Stimulated activated CD8-positive, alpha-beta memory T cell treated with anti-CD3 and anti-CD28 coated beads, Interleukin-12 subunit alpha, Interleukin-12 subunit beta, amount 100 ng/mL, for 4 hours (primary cell): Measurements from ENCODE around the gene LRRC8B.
"Not testable (repeated sequence)": the region's sequence is repeated elsewhere in the genome, so short reads cannot be mapped to it uniquely, and the experiment has no call there.

Experiments used
- DNase-seq: peaks from one replicate; pipeline ENCODE4 v3.0.0-alpha.2; 2020; ENCODE audit warnings: low read depth

Gene LRRC8B

DNA sequence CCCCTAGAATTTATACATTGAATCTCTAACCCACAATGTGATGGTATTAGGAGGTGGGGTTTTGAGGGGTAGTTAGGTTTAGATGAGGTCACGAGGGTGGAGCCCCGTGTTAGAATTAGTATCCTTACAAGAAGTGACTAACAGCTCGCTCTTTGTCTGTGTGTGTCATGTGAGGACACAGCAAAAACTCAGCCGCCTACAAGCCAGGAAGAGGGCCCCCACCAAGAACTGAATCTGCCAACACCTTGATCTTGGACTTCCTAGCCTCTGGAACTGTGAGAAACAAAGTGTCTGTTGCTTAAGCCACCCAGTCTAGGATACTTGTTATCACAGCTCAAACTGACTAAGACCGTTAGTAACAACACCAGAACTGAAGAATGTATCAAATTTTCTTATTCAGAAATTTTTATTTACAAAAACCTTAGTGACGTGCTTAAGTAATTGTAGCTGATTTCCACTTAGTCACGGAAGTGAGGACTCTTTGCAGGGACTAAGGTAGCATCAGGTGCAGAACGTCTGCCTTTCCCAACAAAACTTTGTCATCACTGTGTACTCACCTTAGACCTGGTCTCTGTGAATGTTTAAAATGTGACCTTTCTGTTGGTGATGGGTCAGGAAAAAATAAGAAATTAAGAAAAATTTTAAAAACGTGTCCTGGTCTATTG, 83.8 kb downstream of the LRRC8B start:
- peak; percentile 37 for DNase-seq

DNA sequence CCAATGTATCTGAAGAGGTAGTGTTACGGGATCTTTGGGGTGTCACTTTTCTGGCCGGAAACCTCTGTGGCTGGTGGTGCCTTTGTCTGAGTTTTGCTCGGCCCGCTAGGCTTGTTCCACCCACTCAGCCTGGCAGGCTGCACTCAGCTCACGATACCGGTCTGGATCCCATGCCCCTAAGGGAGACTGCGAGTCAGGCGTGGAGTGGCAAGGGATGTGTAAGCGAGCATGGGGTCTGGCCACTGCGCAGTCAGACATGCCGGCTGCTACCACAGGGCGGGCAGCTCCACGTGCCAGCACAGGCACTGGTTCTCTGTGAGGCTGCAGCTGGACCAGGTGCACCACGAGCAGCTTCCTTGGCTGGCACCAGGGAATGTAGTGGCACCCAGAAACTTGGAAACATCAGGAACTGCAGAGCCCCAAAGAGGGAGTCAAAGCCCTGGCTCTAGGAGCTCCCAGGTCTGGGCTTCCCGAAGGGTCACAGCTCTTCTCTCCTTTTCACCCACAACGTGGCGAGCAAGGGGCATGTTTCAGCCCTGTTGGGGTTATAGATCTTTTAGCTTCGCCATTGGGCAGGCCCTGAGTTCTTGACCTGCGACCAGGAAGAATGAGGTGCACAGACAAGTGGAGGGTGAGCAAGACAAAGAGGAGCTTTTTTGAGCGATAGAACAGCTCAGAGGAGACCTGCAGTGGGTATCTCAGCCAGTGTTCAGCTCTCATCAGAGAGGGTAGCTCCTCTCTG, 84.5 kb downstream of the LRRC8B start:
- peak; percentile 36 for DNase-seq

DNA sequence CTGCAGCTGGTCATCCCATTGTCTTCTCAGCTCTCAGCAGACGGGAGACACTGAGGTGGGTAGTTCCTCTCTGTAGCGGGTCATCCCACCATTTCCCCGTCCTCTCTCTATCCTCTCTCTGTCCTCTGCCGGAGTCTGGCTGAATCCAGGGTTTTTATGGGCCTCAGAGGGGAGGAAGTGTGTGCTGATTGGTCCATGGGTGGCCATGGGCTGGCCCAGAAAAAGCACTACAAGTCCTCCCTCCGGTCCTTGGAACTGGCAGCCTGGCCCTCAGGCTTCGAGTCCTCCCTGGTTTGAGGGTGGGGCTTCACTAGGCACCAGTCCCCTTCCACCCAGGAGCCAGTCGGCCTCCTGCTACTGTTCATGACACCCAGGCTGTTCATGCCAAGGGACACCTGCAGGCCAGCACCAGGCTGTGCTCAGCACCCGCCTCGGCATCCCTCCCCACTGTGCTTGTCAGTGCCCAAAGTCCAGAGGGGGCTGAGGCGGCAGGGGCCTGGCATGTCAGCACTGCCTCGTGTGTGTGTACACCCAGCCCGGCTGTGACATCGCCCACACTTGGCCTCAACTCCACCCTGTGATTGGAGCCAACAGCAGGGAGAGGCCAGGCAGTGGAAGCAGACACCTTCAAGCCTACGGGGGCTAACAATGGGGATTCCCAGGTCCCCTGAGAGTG, 85.3 kb downstream of the LRRC8B start:
- DNase-seq, result no peak

DNA sequence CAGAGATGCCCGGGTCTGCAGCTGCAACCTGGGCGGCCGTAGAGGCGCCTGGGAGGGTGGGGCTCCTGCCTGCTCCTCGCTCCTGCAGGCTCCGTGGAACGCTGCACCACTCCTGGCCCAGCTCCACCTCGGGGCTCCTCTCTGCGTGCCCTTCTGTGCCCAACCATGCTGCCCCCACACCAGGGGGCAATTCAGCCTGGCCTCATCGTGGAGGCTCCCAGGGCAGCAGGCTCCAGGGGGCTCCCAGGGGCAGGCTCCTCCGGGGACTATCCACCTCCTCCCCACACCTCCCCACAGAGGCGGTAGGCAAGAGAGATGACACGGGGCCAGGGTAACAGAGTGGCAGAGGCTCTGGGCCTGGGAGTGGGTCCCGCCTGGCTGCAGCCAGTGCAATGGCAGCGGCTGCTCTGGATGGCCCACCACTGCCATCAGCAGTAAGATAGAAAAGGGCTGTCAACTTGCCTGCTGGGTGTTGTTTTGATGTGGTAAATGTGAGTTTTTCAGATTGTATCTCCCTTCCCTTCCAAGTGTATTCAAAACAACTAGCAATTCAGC, 85.9 kb downstream of the LRRC8B start:
- no peak for DNase-seq

DNA sequence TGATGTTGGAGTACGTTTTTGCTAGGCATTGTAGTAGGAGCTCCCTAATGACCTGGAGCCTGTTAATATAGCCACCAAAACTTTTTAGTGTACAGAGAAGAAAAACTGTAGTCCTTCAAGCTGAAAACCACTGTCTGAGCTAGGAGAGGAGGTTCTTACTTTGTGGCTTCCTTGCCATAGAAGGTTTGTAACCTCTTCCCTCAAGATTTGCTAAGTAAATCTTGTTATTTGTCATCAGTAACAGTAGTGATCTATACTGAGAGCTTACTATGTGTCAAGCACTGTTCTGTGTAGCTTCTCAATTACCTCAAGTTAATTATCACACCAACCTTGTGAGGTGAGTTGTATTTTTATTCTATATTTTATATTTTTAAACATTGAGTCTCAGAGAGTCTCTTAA, 87.1 kb downstream of the LRRC8B start:
- DNase-seq, result no peak

DNA sequence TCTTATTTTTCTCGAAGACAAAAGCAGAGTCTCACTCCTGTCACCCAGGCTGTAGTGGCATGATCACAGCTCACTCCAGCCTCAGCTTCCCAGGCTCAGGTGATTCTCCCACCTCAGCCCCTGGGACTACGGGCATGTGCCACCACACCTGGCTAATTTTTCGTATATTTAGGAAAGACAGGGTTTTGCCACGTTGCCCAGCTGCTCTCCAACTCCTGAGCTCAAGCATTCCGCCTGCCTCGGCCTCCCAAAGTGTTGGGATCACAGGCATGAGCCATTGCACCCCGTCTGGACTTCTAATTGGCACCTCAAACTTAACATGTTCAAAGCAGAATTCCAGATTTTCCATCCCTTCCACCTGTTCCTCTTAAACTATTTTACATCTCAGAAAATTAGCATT, 89.3 kb downstream of the LRRC8B start:
- DNase-seq, result no peak

DNA sequence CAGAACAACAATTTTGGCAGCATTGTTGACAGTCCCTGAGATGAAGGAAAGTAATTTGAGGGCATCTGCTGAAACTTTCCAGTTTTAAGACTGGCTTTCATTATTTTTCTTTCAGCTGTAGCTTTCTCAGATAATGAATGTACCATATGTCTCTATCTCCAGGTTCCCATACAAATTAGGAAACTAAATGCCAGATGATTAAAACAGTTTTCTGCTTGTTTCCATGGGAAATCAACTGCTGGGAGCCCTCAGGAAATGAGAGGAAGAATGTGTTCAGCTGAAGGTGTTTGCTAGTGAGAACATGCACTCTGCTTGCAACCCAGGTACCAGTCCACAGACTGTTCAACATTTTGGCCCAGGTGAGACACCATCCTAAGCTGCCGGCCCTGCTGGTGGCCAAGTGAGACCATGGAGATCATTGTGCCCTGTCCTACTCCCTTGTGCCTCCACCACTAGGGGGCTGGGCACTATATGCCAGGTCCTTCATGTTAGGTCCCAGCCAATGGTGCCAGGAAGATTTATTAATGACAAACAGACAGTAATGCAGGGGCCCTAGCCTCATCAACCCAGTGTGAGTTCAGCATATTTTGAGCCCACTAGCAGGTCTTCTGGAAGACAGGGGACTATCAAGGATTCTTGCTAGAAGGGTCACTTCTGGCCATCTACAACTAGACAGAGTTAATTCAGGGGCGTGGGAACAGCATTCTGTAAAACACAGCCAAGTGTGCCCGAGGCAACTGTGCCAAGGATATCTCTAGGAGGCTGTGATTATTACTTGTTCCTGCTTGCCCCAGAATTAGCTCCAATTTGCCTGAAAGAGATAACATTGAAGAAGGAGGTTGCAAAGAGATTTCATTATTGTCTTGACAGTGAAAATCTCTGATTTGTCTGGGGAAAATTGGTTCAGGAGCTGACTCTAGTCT, 91.3 kb downstream of the LRRC8B start:
- no peak for DNase-seq

DNA sequence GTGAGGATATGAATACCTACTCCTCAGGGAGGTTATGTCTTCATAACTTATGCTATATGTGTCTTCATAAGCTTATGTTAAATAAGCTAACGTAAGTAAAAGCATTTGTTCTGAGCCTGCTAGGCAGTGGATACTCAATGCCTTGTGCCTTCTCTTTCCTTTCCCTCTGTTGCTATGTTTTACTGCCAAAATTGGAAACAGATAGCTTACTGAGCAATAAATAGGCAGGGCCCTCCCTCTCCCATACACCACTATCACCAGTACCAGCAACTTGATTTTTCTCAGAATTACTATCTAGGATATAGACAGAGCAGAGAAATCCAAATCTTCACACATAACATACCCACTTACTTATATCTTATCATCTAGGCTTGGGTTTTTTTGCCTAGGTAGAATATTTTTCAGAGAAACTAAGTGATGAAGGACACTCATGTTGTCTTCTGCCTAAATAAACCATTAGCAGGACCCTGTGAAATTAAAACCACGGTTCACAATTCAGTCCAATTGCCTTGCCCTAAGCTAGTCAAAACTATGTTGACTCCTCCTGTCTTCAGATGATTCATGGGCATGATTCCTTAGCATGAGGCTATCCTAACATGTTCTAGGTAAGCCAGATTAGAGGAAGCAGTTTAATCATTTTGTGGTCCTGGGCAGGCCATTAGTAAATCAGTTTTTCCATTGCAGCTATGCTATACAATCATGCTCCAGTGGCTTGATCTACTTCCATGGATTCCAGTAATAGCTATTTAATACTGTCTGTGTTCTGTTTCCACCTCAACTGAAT, 92.4 kb downstream of the LRRC8B start:
- DNase-seq, result no peak

DNA sequence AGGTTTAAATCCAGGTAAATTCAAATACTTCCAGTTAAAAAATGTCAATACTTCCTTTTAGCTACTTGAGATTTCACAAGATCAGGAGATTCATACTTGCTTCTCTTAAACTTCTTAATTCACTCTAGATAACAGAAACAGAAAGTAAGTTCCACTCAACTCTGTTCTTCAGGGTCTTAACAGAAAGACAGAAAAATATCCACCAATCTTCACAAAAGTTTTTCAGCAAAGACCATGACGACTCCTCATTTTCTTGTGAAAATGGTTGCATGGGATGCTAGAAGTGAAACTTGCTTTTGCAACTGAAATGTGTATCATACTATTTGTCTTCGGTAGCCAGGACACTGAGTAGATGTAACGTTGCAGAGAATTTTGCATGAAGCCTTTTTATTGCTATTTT, 96.0 kb downstream of the LRRC8B start:
- DNase-seq, result no peak

DNA sequence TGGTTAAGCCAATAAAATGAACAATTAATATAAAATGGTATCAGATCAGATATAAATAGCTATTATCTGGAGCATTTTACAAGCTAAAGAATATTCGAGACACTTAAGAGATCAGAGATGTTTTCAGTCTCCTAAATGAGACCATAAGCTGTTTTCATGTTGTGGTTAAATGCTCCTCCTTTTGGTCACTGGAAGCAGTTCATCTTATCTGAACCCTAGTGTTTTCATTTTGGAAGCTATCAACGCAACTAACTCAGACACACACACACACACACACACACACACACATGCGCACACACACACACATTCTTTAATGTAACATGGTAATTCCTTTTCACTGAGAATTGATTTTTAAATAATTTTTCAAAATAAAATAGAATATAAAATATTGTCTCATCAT, 98.3 kb downstream of the LRRC8B start:
- DNase-seq, result no peak

DNA sequence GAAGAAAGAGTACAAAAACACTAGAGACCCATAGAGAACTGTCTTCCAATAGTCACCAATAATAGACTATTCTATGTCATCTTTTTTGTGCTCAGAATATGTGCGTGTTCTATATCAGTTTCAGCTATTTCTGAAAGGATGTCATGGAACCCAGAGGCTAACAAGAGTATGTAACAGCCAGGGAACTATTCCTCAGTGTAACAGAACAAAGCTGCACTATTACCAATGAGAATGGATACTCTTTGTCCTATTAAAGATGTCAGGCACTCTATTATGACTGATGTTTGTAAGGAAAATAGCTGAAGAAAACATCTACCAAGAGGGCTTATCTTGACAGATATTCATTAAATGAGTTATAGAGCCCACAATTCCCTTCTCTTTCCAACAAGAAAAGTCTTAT, 99.7 kb downstream of the LRRC8B start:
- no peak for DNase-seq

DNA sequence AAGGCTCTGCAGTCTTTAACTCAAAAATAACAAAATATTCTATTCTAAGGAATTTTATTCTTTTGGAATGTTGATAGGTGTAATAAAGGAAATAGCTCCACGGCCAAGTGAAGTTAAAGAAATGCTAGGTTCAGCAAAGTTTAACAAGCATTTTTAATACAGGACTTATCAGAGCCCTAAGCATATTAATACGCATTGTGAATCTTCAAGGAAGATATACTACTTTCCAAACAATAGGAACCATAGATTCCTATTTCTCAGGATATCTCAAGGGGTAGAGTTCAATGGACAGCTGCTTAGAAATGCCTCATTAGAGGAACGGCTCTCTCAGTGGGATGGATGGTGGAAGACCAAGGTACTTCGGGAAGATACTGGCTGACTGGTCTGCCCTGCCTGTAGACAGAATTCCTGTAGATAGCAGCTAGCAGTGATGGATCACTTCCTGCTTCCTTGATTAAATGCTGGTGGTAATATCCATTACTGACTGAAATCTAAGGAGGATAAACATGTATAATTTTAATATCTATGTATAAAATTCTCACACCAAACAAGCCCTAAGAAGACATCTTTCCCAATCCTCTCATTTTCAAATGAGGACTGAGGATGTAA, 100.2 kb downstream of the LRRC8B start:
- no peak for DNase-seq

DNA sequence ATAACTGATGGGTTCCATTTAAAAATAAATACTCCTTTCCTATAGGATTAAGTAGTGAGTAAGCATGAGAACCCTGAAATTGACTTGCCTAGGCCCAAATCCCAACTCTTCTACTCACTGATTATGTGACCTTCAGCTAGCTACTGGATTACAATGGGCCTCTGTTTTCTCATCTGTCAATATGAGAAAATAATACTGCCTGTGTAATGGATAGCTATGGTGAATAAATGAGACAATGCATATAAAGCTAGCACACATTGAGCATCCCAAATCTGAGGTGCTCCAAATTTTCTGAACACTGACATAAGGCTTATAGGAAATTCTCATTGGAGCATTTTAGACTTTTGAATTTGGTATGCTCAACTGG, 103.0 kb downstream of the LRRC8B start:
- no peak for DNase-seq

DNA sequence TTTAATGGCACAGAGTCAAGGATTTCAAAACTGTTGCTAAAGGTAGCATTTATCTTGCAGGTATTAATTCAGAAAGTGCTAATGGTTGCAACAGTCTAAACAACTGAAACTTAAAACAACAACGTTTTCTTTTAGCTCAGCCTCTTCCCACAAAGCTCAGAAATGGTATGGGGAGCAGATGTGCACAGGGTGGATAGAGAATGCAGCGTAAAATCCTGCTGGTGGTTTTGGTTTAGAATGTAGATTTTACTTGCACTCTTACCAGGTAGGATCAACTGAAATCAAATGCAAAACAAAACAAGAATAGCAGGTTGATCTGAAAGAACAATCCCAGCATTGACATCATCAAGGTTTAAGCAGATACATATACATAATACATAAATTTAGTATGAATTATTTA, 104.5 kb downstream of the LRRC8B start:
- DNase-seq, result no peak

DNA sequence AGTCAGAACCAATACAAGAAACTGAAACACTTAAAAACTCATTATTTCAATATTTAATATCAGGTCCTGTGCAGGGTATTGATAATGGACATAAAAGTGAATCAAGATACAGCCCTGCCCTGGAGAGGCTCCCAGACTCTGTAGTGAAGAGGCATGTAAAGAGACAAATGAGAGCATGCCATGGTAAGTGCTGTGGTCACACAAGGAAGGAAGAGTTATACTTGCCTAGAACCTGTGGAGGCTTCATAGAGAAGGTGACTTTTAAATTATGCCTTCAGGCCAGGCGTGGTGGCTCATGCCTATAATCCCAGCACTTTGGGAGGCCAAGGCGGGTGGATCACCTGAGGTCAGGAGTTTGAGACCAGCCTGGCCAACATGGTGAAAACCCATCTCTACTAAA, 105.0 kb downstream of the LRRC8B start:
- not testable (repeated sequence) for DNase-seq

DNA sequence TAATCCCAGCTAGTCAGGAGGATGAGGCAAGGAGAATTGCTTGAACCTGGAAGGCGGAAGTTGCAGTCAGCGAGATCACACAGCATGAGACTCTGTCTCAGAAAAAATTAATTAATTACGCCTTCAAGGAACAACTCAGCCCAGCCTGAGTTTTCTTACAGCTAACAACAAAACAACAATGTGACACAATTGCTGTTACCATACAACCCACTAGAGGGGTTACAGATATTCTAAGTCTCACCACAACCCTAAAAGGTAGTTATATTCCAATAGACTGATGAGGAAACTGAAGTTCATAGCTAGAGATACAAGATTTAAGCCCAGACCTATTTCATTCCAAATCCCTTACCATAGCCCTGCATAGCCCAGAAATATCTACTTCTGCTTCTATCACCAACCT, 105.4 kb downstream of the LRRC8B start:
- no peak for DNase-seq

DNA sequence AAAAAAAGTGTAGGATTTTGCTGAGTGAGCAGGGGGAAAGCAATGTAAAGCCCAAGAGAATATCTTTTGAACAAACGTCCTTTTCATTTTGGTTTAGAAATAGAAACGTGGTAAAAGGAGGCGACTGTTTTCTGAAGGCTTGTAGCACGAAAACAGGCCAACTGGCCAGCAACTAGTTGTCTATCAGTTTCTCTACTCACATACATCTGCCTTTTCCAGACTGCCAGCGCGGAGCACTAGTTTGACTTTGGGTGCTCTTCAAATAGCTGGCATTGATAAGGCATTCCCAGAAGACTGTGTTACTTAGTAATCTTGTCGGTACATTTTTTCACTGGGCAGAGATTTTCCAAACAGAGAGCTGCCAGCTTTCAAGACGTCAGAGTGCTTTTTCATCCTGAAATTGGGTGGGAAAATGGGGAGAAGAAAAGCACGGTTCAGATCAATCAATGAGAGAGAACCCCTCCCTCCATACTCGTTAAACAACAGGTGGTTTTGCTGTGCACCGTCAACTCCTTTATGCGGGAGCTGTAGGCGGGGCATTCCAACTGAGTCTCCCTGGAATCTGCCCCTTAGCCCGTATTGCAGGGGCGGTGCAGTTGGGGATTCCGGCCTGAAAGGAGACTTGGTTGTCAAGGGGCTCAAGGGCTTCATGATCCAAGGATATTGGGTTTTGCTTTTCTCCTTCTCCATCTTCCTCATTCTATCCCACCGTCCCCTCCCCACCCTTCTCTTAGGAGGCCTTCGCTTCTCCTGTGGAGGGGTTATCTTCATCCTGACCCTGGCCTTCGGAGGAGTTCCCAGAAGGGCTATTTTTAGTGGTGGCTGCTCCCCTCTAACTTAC, 107.4 kb downstream of the LRRC8B start:
- DNase-seq, result no peak

DNA sequence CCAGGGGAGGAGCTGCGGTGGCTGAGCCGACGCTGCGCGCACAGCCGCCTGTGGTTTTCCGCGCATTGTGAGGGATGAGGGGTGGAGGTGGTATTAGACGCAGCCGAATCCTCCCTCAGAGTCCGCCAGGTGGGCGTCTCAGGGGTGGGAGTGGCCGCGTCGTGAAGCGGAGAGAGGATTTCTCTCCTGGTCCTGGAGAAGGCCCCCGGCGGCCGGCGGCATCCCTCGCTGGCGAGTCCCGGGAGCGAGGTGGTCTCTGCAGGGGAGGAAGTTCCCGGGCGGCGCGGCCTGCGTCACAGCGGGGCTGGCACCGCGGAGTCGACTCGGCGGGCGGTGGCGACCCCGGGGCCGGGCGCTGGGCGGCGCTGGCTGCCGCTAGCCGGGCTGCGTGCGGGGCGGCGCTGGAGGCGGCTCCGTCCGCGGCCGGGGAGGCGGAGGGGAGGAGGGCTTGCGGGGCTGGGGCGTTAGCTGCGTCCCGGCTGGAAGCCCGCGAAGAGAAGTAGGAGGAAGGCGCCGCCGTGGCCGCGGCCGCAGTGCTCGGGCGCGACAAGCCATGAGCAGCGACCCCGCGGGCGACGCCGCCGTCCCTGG, 108.1 kb downstream of the LRRC8B start, which contains the start of gene LRRC8C:
Gene LRRC8C (plus strand): TSS at position 464 of the 591 bp plus-strand sequence. CDS start 53,354 bp downstream, outside the sequence.
- peak; percentile 86 for DNase-seq

DNA sequence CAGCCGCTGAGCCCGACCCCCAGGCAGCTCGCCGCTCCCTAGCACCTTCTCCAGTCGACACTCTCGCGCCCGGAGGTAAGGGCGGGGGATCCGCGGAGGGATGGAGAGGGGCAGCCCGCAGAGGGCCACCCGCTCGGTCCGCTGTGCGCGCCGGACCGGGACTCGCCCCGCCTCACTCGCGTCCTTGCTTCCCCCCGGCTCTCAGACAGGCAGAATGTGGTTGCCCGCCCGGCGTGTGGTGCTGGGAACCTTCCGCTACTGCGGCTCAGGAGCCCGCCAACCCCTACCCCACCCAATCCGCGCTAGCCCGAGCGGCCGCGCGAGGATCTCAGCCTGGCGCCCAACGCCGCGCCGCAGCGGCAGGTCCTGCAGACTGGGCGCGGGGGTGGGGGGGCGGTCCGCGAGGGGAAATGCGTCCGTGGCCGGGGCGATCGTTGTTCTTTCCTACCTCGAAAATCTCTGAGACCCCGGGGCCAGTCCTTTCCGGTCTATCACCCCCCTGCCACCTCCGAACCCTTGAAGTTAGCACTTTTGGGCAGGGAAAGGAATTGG, 108.7 kb downstream of the LRRC8B start:
- peak; percentile 42 for DNase-seq
